GM23338 (cell line): ENCODE results near the gene PINK1. TPM values are rescaled to one million over a fixed set of nuclear protein-coding genes. Genes with fewer than 3 reads are reported as not detected.

Source experiments
- ATAC-seq: fragments of 200-7000 bp; cut with Tn5 transposase; 3 replicates; pipeline ENCODE4 v1.9.1; 2020
- DNase-seq: peaks from one replicate; pipeline ENCODE4 v3.0.0-alpha.2; 2015; ENCODE audit warnings: low spot score
- H2AFZ ChIP-seq: fragments of 200-600 bp; sonication (generic); 2 replicates; pipeline ENCODE4 v1.8.0; 2016; ENCODE audit warnings: antibody characterized with exemption, mild to moderate bottlenecking, moderate library complexity
- H3F3A ChIP-seq: fragments of 200-600 bp; sonication (generic); replicated peaks from 2 replicates; pipeline ENCODE4 v1.8.0; 2017; ENCODE audit warnings: antibody characterized with exemption, mixed run types, low read depth
- H3K27ac ChIP-seq: fragments of 200-600 bp; sonication (generic); 2 replicates; pipeline ENCODE4 v1.6.1; 2016; ENCODE audit warnings: low read depth
- H3K27me3 ChIP-seq: fragments of 200-600 bp; sonication (generic); 2 replicates; pipeline ENCODE4 v1.8.0; 2016; ENCODE audit warnings: mild to moderate bottlenecking, mixed run types, moderate library complexity; ENCODE audit not compliant: insufficient read depth
- H3K36me3 ChIP-seq: fragments of 200-600 bp; sonication (generic); 2 replicates; pipeline ENCODE4 v1.8.0; 2016; ENCODE audit warnings: mild to moderate bottlenecking; ENCODE audit not compliant: insufficient read depth
- H3K4me1 ChIP-seq: fragments of 200-600 bp; sonication (generic); 2 replicates; pipeline ENCODE4 v1.8.0; 2016; ENCODE audit warnings: mild to moderate bottlenecking, moderate library complexity; ENCODE audit not compliant: insufficient read depth
- H3K4me2 ChIP-seq: fragments of 200-600 bp; sonication (generic); 2 replicates; pipeline ENCODE4 v1.7.1; 2017; ENCODE audit warnings: mixed run types
- H3K4me3 ChIP-seq: fragments of 200-600 bp; sonication (generic); 2 replicates; pipeline ENCODE4 v1.6.1; 2016; ENCODE audit warnings: mixed run types
- H3K79me2 ChIP-seq: fragments of 200-600 bp; sonication (generic); replicated peaks from 2 replicates; pipeline ENCODE4 v1.8.0; 2017; ENCODE audit warnings: mild to moderate bottlenecking; ENCODE audit not compliant: insufficient read depth
- H3K9me2 ChIP-seq: fragments of 200-600 bp; sonication (generic); 2 replicates; pipeline ENCODE4 v1.8.0; 2017; ENCODE audit not compliant: insufficient read depth
- H4K20me1 ChIP-seq: fragments of 200-600 bp; sonication (generic); replicated peaks from 2 replicates; pipeline ENCODE4 v1.8.0; 2017; ENCODE audit warnings: mild to moderate bottlenecking; ENCODE audit not compliant: insufficient read depth
- H3K27ac Mint-ChIP-seq: 2 replicates; pipeline ENCODE4 v1.8.0; 2020; ENCODE audit warnings: inconsistent platforms, mild to moderate bottlenecking, moderate library complexity, mixed read lengths
- H3K27me3 Mint-ChIP-seq: 3 replicates; pipeline ENCODE4 v1.8.0; 2022; ENCODE audit warnings: low read depth, mild to moderate bottlenecking, moderate library complexity, mixed read lengths, inconsistent platforms; ENCODE audit not compliant: insufficient read depth, poor library complexity
- H3K36me3 Mint-ChIP-seq: 3 replicates; pipeline ENCODE4 v1.8.0; 2021; ENCODE audit warnings: low read depth, mild to moderate bottlenecking, inconsistent platforms, moderate library complexity, mixed read lengths
- H3K4me1 Mint-ChIP-seq: 3 replicates; pipeline ENCODE4 v1.8.0; 2020; ENCODE audit warnings: mild to moderate bottlenecking, inconsistent platforms, mixed read lengths
- H3K4me3 Mint-ChIP-seq: 3 replicates; pipeline ENCODE4 v1.8.0; 2021; ENCODE audit warnings: moderate library complexity, mild to moderate bottlenecking, inconsistent platforms, mixed read lengths
- H3K9me3 Mint-ChIP-seq: 3 replicates; pipeline ENCODE4 v1.8.0; 2020; ENCODE audit warnings: moderate library complexity, mild to moderate bottlenecking, inconsistent platforms, mixed read lengths
- CREB1 ChIP-seq: fragments of 250-450 bp; sonication (Bioruptor Pico); IDR thresholded peaks from 2 replicates; pipeline ENCODE4 v1.5.0; 2020; ENCODE audit warnings: low read depth, mild to moderate bottlenecking, moderate library complexity
- STAT1 ChIP-seq: IDR thresholded peaks from one replicate; pipeline ENCODE4 v1.6.1; 2016; ENCODE audit warnings: antibody characterized with exemption; ENCODE audit not compliant: unreplicated experiment
- ZNF331 ChIP-seq: fragments of 250-450 bp; sonication (Bioruptor Pico); IDR thresholded peaks from 2 replicates; pipeline ENCODE4 v1.5.0; 2020; ENCODE audit warnings: low read depth, mild to moderate bottlenecking, moderate library complexity
- polyA plus RNA-seq: library from polyadenylated mRNA; unstranded; fragments of >200 nt; fragmentation: Nextera tagmentation; extraction: Ambion mirVana; gene quantifications from 2 replicates; pipeline ENCODE4 v1.2.1, GENCODE V29; 2016
- total RNA-seq: library from RNA; depleted of rRNA; stranded (reverse); fragments of >200 nt; shearing (Covaris generic); gene quantifications from 2 replicates; pipeline ENCODE4 v1.2.3, GENCODE V29; 2014
- TF ChIP-seq, protein P1 (sequence below): fragments of 250-450 bp; sonication (Bioruptor Pico); IDR thresholded peaks from 2 replicates; pipeline ENCODE4 v1.5.0; 2020; ENCODE audit warnings: mild to moderate bottlenecking, moderate library complexity
- TF ChIP-seq, protein P2 (sequence below): IDR thresholded peaks from one replicate; pipeline ENCODE4 v1.6.1; 2018; ENCODE audit warnings: antibody characterized with exemption; ENCODE audit not compliant: unreplicated experiment

The PINK1 gene
- total and polyA plus RNA-seq, 2 experiments from 2014 or later: 20.8 to 42.7 TPM

DNA sequence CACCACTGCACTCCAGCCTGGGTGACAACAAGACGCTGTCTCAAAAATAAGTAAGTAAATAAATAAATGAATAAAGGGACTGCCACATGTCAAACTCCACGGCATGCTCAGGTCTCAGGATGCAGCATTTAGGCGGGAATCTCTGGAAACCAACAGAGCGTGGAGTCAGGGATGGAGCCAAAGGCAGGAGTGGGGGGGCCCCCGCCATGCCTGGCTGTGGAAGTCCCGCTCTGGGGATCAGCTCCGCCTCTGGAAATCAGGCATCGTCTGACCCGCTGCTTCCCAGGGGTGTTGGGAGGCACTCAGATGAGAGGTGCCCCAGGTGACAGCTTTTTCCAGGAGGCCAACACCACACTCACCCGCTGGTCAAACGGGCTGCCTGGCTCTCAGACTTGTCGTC lies 64.3 kb downstream of the PINK1 start (continued):
- TF ChIP-seq, protein P1, sequence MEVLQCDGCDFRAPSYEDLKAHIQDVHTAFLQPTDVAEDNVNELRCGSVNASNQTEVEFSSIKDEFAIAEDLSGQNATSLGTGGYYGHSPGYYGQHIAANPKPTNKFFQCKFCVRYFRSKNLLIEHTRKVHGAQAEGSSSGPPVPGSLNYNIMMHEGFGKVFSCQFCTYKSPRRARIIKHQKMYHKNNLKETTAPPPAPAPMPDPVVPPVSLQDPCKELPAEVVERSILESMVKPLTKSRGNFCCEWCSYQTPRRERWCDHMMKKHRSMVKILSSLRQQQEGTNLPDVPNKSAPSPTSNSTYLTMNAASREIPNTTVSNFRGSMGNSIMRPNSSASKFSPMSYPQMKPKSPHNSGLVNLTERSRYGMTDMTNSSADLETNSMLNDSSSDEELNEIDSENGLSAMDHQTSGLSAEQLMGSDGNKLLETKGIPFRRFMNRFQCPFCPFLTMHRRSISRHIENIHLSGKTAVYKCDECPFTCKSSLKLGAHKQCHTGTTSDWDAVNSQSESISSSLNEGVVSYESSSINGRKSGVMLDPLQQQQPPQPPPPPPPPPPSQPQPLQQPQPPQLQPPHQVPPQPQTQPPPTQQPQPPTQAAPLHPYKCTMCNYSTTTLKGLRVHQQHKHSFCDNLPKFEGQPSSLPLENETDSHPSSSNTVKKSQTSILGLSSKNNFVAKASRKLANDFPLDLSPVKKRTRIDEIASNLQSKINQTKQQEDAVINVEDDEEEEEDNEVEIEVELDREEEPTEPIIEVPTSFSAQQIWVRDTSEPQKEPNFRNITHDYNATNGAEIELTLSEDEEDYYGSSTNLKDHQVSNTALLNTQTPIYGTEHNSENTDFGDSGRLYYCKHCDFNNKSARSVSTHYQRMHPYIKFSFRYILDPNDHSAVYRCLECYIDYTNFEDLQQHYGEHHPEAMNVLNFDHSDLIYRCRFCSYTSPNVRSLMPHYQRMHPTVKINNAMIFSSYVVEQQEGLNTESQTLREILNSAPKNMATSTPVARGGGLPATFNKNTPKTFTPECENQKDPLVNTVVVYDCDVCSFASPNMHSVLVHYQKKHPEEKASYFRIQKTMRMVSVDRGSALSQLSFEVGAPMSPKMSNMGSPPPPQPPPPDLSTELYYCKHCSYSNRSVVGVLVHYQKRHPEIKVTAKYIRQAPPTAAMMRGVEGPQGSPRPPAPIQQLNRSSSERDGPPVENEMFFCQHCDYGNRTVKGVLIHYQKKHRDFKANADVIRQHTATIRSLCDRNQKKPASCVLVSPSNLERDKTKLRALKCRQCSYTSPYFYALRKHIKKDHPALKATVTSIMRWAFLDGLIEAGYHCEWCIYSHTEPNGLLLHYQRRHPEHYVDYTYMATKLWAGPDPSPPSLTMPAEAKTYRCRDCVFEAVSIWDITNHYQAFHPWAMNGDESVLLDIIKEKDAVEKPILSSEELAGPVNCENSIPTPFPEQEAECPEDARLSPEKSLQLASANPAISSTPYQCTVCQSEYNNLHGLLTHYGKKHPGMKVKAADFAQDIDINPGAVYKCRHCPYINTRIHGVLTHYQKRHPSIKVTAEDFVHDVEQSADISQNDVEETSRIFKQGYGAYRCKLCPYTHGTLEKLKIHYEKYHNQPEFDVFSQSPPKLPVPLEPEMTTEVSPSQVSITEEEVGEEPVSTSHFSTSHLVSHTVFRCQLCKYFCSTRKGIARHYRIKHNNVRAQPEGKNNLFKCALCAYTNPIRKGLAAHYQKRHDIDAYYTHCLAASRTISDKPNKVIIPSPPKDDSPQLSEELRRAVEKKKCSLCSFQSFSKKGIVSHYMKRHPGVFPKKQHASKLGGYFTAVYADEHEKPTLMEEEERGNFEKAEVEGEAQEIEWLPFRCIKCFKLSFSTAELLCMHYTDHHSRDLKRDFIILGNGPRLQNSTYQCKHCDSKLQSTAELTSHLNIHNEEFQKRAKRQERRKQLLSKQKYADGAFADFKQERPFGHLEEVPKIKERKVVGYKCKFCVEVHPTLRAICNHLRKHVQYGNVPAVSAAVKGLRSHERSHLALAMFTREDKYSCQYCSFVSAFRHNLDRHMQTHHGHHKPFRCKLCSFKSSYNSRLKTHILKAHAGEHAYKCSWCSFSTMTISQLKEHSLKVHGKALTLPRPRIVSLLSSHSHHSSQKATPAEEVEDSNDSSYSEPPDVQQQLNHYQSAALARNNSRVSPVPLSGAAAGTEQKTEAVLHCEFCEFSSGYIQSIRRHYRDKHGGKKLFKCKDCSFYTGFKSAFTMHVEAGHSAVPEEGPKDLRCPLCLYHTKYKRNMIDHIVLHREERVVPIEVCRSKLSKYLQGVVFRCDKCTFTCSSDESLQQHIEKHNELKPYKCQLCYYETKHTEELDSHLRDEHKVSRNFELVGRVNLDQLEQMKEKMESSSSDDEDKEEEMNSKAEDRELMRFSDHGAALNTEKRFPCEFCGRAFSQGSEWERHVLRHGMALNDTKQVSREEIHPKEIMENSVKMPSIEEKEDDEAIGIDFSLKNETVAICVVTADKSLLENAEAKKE: no peak
- no peak for TF ChIP-seq ZNF331 (CRISPR knock-in tag)
- TF ChIP-seq CREB1 (CRISPR knock-in tag): no peak

DNA sequence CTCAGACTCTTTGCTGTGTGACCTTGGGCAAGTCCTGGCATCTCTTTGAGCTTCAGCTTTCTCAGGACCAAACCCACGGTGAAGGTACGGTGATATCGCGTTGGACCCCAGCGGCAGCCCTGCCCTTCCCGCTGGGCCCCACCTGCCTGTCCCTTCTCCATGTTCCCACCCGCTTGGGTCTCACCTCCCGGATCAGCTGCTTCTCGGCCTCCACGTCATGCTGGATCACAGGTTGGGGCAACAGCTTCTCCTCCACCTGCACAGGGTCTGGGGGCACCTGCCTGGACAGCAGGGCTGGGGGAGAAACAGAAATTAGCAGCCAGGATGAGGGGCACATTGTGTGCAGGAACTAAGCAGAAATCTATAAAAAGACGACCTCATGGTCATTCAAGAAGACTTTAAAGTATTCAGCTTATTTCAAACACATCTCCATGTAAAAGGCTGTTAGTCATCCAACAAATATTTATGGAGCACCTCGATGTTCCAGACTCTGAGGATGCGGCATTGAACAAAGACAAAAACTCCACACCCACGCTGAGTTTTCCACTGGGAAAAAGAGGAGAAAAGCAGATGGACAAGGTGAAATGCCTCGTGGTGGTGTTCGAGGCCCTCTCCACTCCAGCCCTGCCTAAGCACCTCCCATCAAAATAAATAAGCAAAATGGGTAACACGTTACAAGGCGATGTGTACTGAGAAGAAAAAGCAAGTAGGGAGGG lies 65.1 kb downstream of the PINK1 start:
- Mint-ChIP-seq H3K4me1 (peaks cover 11% of the 10 kb centered on the region), H3K4me3 (no peak overlapping the region), H3K27ac (no peak overlapping the region), H3K9me3 (peaks cover 2% of the 10 kb centered on the region), H3K27me3 (peaks cover 5% of the 10 kb centered on the region), H3K36me3 (peaks cover 3% of the 10 kb centered on the region; the same call in 2 of the 3 replicates)
- no peaks in the 10 kb centered on the region for H3K36me3 ChIP-seq
- H3K79me2 ChIP-seq: no peaks in the 10 kb centered on the region
- H3K27ac ChIP-seq: no peak overlapping the region
- no peaks in the 10 kb centered on the region; the same call in 1 of the 2 replicates for H4K20me1 ChIP-seq
- H3K9me2 ChIP-seq: no peaks in the 10 kb centered on the region
- 0 out of 2 replicates have a peak, but pooled peaks cover 2% of the 10 kb centered on the region for H3F3A ChIP-seq
- H3K4me1 ChIP-seq: peaks cover 10% of the 10 kb centered on the region; the same call in 1 of the 2 replicates
- no peak overlapping the region for H3K4me2 ChIP-seq
- ATAC-seq (no peak), DNase-seq (no peak)
- H3K27me3 ChIP-seq: no peaks in the 10 kb centered on the region
- H2AFZ ChIP-seq: no peak overlapping the region
- no peak overlapping the region for H3K4me3 ChIP-seq
- TF ChIP-seq, protein P2, sequence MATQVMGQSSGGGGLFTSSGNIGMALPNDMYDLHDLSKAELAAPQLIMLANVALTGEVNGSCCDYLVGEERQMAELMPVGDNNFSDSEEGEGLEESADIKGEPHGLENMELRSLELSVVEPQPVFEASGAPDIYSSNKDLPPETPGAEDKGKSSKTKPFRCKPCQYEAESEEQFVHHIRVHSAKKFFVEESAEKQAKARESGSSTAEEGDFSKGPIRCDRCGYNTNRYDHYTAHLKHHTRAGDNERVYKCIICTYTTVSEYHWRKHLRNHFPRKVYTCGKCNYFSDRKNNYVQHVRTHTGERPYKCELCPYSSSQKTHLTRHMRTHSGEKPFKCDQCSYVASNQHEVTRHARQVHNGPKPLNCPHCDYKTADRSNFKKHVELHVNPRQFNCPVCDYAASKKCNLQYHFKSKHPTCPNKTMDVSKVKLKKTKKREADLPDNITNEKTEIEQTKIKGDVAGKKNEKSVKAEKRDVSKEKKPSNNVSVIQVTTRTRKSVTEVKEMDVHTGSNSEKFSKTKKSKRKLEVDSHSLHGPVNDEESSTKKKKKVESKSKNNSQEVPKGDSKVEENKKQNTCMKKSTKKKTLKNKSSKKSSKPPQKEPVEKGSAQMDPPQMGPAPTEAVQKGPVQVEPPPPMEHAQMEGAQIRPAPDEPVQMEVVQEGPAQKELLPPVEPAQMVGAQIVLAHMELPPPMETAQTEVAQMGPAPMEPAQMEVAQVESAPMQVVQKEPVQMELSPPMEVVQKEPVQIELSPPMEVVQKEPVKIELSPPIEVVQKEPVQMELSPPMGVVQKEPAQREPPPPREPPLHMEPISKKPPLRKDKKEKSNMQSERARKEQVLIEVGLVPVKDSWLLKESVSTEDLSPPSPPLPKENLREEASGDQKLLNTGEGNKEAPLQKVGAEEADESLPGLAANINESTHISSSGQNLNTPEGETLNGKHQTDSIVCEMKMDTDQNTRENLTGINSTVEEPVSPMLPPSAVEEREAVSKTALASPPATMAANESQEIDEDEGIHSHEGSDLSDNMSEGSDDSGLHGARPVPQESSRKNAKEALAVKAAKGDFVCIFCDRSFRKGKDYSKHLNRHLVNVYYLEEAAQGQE: no peak
- TF ChIP-seq STAT1: no peak
- TF ChIP-seq CREB1 (CRISPR knock-in tag): no peak
